GM11168 (cell line): Measurements from ENCODE around the gene SLC39A13.

Experiments
- in situ Hi-C: fragments of 300-500 bp; cut with MboI; formaldehyde crosslinking; loops from one replicate; pipeline ENCODE4 v1.12.0; 2022; ENCODE audit warnings: low sequenced_read_pairs; ENCODE audit not compliant: unreplicated experiment

Gene SLC39A13

GRCh38 chr11:47407746-47408590, at the start of gene SLC39A13:
TSS of gene SLC39A13 (plus strand) at chr11:47408590. CDS start at chr11:47410095, 1,505 bp downstream.
- in situ Hi-C loops = no loop called here

DNA sequence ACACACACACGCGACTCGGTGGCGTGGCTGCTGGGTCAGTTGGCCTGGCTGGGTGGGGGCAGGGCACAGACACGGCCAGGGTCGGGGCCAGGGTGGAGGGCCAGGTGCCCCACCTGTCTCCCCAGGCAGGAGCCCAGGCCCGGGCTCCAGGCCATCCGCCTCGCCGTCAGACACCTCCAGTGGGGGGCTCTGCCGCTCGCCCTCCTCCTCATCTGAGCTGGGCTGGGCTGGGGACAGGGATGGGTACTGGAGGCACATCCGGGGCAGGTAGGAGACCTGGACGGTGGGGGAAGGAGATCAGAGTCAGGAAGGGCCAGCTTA, 49.7 kb upstream of the SLC39A13 start:
- in situ Hi-C loops = no loop called here

DNA sequence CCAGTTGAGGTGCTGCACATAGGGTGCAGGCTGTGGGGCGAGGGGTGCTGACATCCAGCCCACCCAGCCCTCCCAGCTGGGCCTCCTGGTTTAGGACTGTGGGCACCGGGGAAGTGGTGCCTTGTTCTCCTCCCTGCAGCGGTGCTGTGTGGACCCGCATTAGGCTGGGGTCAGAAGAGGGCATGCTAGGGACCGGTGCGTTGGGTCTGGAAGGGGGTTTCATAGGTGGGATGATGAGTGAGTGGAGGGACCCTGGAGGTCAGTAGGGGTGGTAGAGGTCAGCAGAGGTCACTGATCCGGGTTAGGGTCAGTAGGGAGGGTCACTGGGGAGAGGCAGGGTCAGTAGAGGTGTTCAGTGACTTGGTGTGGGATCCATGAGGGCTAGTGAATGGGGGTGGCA, 49.2 kb upstream of the SLC39A13 start:
- in situ Hi-C loops = no loop called here

DNA sequence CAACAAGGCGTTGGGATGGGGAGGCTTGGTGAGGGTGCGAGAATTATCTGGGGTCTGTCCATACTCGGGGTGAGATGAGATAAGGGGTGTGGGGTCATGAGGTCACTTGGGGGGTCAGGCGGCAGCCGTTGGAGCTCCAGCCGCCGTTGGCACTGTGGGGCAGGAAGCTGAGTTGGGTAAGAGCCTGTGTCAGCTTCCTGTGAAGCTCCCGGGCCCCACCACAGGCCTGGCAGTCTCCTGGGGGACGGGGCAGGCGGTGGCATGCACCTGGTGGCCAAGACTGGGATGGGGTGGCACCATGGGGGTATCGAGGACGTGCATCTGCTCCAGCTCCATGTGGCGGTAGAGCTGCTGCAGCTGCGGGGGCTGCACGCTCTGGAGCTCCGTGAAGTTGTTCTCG, 48.8 kb upstream of the SLC39A13 start:
- in situ Hi-C loops = no loop called here

GRCh38 chr11:47360341-47360740, 48.0 kb upstream of the SLC39A13 start:
- in situ Hi-C loops = no loop called here

- in situ Hi-C loops = no loop called here
Measured at GRCh38 chr11:47361419-47361818, 47.0 kb upstream of the SLC39A13 start.

DNA sequence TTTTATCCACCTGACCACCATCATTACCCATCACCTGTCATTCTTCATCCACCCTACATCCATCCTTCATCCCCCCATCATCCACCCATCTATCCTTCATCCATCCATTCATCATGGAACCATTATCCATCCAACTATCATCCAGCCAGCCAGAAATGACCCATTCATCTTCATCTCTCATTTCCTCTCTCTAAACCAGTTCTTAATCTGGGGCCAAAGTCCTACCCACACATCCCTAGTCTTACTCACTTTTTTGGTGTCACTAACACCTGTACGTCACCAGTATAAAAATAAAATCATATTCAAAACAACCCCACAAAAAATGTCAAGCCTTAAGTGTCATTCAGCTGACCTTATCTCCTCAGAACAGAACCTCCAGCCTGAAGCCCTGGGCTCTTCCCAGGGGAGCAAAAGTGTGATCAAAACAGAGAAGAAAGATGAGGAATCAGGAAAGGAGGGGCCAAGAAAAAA, 42.3 kb upstream of the SLC39A13 start:
- in situ Hi-C loops = no loop called here

DNA sequence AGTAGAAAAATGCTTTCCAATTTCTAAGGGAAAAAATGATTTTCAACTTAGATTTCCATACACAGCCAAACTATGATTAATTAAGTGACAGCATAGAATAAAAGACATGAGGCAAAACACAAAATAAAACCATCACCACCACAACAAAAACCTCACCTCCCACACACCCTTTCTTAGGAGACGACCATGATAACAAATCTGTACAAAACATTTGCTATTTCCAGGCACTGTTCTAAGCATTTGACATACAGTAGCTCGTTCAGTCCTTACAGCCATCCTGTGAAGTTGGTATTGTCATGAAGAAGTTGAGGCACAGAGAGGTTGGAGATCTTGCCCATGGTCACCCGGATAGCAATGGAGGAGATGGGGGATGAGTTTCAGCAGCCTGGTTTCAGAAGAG, 38.7 kb upstream of the SLC39A13 start:
- in situ Hi-C loops = no loop called here

- in situ Hi-C loops = no loop called here
Measured at GRCh38 chr11:47372422-47372821, 36.0 kb upstream of the SLC39A13 start.

DNA sequence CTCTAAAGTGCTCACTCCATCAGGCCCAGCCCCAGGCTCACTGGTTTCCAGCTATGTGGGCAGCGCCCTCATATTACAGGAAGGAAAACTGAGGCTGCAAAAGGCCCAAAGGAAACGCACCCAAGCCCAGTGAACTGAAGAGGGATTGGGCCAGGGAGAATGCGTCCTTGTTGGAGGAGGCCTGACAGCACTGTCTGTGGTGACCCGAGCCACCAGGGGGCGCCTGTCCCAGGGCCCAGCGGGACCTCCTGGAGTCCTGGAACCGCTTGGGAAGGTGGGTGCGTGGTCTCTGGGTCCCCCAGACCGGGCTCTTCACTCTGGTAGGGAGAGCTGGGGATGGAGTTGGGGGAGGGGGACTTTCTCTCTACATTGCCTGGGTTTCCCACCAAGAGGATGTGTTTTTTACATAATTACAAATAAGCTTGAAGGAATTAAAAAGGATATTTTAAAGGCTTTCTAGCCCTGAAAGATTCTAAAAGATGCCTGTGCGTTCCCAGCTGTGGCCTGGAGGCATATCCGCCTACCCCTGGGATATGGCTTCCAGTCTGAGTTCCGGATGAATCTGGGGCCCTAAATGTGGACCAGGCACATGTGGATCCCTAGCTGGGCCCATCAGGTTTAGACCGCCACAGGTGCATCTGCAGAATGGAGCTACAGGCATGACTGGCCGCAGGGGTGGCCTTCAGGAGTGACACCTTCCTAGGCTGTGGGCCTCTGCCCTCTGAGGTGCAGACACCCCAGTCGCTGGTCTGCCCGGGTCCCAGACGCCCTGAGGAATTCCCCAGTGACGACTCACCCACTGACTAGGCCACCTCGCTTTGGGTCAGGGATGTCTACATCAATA, 34.3 kb upstream of the SLC39A13 start:
- in situ Hi-C loops = no loop called here

- in situ Hi-C loops = no loop called here
Measured at GRCh38 chr11:47374720-47375019, 33.7 kb upstream of the SLC39A13 start.

- in situ Hi-C loops = no loop called here
Measured at GRCh38 chr11:47375020-47375419, 33.4 kb upstream of the SLC39A13 start.

DNA sequence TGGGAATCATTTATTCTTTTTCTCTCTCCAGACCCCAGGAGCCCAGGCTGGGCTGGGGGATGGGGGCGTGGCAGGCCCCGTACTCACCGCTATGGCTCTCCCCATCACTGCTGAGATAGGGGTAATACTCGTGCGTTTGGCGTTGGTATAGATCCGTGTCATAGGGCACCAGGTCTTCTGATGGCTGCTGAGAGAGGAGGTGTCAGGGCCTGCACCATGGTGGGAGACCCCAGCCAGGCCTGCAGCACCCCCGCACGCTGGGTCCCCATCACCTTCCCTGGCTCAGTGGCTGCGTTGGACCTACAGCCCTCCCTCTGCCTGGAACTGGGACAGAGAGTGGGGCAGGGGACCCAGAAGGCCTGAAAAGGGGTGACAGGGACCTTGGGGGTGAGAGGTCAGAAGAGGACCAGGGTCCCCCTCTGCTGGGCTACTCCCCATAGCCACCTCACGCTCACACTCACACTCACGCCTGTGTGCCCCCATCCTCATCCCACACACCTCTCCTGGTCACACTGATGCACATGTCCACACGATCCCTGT, 32.8 kb upstream of the SLC39A13 start:
- in situ Hi-C loops = no loop called here

DNA sequence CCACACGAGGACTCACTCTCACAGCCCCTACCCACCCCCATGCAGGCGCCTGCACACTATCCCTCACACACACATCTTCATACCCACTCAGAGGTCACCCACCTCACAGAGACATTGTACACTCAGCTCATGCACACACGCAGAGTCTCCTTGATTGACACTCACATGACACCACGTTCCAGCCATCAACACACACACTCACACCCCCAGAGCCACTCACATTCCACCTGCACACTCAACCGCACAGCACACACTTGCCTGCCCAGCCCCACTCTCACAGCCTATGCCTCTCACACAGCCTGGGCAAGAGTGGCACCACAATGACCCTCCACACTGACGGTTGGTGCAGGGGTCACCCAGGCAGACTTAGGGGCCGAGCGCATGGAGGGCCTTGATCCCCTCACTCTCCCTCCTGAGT, 32.3 kb upstream of the SLC39A13 start:
- in situ Hi-C loops = no loop called here

- in situ Hi-C loops = no loop called here
Measured at GRCh38 chr11:47376525-47377371, 31.6 kb upstream of the SLC39A13 start.

GRCh38 chr11:47377571-47378009, 30.8 kb upstream of the SLC39A13 start:
- in situ Hi-C loops = no loop called here

- in situ Hi-C loops = no loop called here
Measured at GRCh38 chr11:47378010-47378835, 30.2 kb upstream of the SLC39A13 start, which contains the start of gene SPI1. TSS of gene SPI1 (minus strand) at chr11:47378547. CDS start at chr11:47378353, 194 bp downstream.

- in situ Hi-C loops = no loop called here
Measured at GRCh38 chr11:47378836-47379170, 29.6 kb upstream of the SLC39A13 start.

- in situ Hi-C loops = no loop called here
Measured at GRCh38 chr11:47379317-47379716, 29.1 kb upstream of the SLC39A13 start.
